ENCODE measurements around the gene ANKS3.

DNA sequence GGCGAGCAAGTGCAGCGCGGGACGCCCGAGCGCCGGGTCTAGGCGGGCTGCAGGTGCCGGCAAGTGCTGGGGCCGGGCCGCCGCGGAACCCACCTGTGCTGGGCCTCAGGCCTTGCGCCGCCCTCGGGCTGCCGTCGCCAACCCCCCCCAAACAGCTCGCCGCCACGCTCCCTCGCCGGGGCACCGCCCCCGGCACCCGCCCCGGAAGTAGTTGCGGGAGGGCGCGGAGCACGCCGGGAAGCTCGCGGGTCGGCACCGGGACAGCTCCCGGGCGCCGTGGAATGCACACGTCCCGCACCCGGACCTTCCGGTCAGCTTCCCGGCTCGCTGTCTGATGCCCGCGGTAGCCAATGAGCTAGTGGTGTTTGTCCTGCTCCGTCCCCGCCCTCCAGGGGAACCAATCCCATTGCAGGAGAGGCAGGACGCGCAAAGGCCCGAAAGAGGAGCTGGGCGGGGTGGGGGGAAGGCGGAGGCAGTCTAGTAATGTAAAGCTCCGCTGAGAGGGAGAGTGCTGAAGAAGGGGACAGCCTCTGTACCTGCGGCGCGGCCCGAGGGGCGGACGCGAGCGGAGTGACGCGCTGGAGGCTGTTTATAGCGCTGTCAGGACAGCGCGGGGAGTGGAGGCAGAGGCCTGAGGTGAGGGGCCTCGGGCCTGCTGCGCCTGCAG, at the start of gene ANKS3, which contains the start of gene DNAAF8:
- TF ChIP-seq POLR2A (IDR thresholded peaks at IDR 0.05) (peak in 2 of 4 donors; percentile 26 to 38), CTCF (IDR thresholded peaks at IDR 0.05) (peak in 2 of 6 experiments; percentile 3 to 40)
